MG63 (cell line): ENCODE measurements around the gene UTP3. TPM values are rescaled to one million over a fixed set of nuclear protein-coding genes. Genes with fewer than 3 reads are reported as not detected.
A peak's percentile ranks its signal among the peaks of the same experiment; 100 is the strongest.
"Not testable (repeated sequence)": the region's sequence is repeated elsewhere in the genome, so short reads cannot be mapped to it uniquely, and the experiment has no call there.

Source experiments
- DNase-seq: peaks from one replicate; pipeline ENCODE4 v3.0.0-alpha.2; 2020
- H3K27me3 ChIP-seq: fragments of 250-450 bp; sonication (Bioruptor Pico); 2 replicates; pipeline ENCODE4 v1.5.1; 2020; ENCODE audit warnings: mild to moderate bottlenecking, moderate library complexity
- H3K36me3 ChIP-seq: fragments of 250-450 bp; sonication (Bioruptor Pico); 2 replicates; pipeline ENCODE4 v1.5.1; 2020; ENCODE audit warnings: mild to moderate bottlenecking, moderate library complexity
- H3K4me3 ChIP-seq: fragments of 250-450 bp; sonication (Bioruptor Pico); 2 replicates; pipeline ENCODE4 v1.5.1; 2020; ENCODE audit warnings: mild to moderate bottlenecking, moderate library complexity
- H3K9me3 ChIP-seq: fragments of 250-450 bp; sonication (Bioruptor Pico); 2 replicates; pipeline ENCODE4 v1.5.1; 2020; ENCODE audit warnings: mild to moderate bottlenecking, moderate library complexity
- total RNA-seq: library from RNA; depleted of rRNA; stranded (reverse); fragments of >200 nt; shearing (Covaris generic); gene quantifications from 2 replicates; pipeline ENCODE4 v1.2.3, GENCODE V29; 2014; ENCODE audit warnings: low replicate concordance

UTP3 gene
- total RNA-seq, 1 experiment from 2014 or later: 3.0 TPM

DNA sequence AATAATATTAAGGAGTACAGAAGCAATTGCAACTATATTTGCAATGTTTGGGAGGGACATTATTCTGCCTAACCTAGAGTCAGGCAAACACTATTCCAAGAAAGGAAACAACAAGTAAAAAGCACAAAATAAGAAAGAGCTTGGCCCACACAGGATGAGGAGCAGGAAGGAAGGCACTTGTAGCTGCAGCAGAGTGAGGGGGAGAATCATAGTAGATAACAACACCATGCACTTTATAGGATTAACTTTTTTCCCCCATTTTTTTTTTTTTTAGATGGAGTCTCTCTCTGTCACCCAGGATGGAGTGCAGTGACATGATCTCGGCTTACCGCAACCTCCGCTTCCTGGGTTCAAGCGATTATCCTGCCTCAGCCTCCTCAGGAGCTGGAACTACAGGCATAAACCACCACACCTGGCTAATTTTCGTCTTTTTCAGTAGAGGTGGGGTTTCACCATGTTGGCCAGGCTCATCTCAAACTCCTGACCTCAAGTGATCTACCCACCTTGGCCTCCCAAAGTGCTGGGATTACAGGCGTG, 11.7 kb upstream of the UTP3 start:
- no peak for DNase-seq
- Histone ChIP-seq H3K36me3 (no peaks in the 10 kb centered on the region), H3K9me3 (no peaks in the 10 kb centered on the region), H3K27me3 (no peaks in the 10 kb centered on the region), H3K4me3 (no peak overlapping the region)

DNA sequence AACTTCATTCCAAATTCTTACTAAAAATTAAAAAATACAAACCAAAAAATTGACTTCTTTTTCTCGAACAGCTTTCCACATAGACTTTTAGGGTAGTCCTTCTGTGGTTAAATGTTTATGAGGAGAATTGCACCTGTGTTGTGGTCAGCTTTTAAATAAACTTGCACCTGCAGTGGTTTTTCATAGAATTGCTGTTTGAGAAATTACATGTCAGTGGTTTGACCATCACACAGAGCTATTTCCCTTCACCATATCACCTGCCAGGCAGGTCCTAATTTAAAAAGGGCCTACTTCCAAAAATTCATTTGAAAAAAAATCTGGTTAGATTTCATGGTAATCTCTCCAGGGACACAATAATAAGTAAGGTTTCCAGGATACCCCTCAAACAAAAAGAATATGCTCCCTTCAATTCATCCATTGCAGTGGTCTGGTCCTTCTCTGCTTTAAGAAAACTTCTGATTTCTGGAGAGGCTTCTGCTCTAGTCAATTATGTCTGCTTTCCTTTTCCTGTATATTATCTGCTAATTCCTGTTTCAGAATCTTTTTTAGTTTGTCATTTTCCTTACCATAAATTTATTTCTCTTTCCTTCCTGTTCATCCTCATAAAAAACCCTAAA, 9.8 kb upstream of the UTP3 start:
- Histone ChIP-seq H3K9me3 (no peaks in the 10 kb centered on the region), H3K36me3 (no peaks in the 10 kb centered on the region), H3K4me3 (no peak overlapping the region), H3K27me3 (no peaks in the 10 kb centered on the region)
- no peak for DNase-seq

DNA sequence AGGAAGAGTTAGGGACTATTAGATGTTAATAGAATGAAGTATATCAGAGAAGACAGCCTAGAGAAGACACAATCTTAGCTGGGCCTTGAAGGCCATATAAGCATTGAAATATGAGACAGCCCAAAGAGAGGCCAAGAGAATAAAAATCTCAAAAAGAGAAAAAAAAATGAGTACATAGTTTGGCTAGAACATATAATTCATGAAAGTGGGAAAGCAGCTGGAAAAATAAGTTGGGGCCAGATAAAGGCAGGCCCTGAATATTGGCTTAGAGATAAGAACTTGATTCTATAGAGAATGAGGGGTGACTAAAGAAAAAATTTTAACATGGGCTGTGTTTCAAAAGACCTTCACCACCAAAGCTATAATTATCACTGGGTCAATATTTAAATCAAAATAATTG, 7.4 kb upstream of the UTP3 start:
- no peak for DNase-seq
- Histone ChIP-seq H3K9me3 (no peaks in the 10 kb centered on the region), H3K36me3 (no peaks in the 10 kb centered on the region), H3K27me3 (no peaks in the 10 kb centered on the region), H3K4me3 (no peak overlapping the region)

DNA sequence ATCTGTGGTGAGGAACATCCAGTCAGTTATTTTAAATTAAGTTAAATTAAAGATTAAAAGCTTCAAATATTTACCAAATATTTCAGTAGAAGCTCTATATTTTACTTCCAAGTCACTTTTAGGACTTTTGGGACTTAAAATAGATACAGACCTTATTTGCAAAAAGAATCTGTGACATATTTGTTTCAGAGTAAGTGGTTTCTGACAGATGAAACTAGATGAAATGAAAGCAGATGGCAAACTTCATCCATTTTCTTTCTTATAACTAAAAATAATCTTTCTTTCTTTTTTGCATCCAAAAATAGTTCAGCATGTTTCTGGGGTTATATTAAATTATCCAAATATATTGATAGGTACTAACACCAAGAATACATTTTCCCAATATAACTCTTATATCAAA, 6.6 kb upstream of the UTP3 start:
- DNase-seq: no peak
- Histone ChIP-seq H3K36me3 (no peaks in the 10 kb centered on the region), H3K9me3 (no peaks in the 10 kb centered on the region), H3K27me3 (no peaks in the 10 kb centered on the region), H3K4me3 (no peak overlapping the region)

DNA sequence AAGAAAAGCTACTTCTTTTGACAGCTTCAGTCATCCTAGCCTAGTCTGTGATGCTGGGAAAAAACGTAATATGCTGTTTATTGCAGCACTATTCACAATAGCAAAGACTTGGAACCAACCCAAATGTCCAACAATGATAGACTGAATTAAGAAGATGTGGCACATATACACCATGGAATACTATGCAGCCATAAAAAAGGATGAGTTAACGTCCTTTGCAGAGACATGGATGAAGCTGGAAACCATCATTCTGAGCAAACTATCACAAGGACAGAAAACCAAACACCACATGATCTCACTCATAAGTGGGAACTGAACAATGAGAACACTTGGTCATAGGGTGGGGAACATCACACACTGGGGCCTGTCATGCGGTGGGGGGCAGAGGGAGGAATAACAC, 6.2 kb upstream of the UTP3 start:
- not testable (repeated sequence) for H3K36me3 ChIP-seq, DNase-seq, H3K9me3 ChIP-seq, H3K27me3 ChIP-seq, H3K4me3 ChIP-seq

DNA sequence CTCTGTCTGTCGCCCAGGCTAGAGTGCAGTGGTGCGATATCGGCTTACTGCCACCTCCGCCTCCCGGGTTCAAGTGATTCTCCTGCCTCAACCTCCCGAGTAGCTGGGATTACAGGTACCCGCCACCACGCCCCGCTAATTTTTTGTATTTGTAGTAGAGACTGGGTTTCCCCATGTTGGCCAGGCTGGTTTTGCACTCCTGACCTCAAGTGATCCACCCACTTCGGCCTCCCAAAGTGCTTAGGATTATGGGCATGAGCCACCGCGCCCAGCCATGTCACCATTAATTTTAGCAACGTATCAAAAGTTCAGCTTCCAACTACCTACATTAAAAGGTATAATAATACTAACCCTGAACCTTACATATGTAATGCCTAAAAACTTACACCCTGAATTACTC, 940 bp upstream of the UTP3 start:
- DNase-seq: peak; percentile 1
- H3K9me3 ChIP-seq: no peaks in the 10 kb centered on the region
- H3K36me3 ChIP-seq: peaks cover 9% of the 10 kb centered on the region
- peak overlapping the region; percentile 92 for H3K4me3 ChIP-seq
- H3K27me3 ChIP-seq: no peaks in the 10 kb centered on the region

DNA sequence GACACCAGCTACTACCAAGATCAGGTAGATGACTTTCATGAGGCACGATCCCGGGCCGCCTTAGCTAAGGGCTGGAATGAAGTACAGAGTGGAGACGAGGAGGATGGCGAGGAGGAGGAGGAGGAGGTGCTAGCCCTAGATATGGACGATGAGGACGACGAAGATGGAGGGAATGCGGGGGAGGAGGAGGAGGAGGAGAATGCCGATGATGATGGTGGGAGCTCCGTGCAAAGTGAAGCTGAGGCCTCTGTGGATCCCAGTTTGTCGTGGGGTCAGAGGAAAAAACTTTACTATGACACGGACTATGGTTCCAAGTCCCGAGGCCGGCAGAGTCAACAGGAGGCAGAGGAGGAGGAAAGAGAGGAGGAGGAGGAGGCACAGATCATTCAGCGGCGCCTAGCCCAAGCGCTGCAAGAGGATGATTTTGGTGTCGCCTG, 481 bp downstream of the UTP3 start:
- Histone ChIP-seq H3K9me3 (no peaks in the 10 kb centered on the region), H3K27me3 (no peaks in the 10 kb centered on the region), H3K4me3 (peak overlapping the region; percentile 92), H3K36me3 (peaks cover 17% of the 10 kb centered on the region)
- DNase-seq: no peak

DNA sequence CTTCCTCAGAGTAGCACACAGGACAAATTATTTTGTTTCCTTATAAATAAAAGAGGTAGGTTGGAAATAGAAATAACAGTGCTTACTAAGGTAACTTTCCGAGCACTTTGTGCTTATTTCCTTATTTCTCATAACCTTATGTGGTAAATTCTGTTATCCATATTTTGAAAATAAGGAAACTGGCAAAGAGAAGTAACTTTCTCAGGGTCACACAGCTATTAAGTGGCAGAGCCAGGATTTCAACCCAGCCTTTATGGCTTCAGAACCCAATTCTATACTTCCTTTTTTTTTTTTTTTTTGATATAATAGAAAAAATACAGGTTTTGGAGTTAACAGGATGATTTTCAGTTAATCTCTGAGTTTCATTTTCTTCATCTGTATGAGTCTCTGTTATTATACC, 3.3 kb downstream of the UTP3 start:
- DNase-seq: no peak
- Histone ChIP-seq H3K4me3 (no peak overlapping the region), H3K36me3 (peaks cover 17% of the 10 kb centered on the region), H3K27me3 (no peaks in the 10 kb centered on the region), H3K9me3 (no peaks in the 10 kb centered on the region)

DNA sequence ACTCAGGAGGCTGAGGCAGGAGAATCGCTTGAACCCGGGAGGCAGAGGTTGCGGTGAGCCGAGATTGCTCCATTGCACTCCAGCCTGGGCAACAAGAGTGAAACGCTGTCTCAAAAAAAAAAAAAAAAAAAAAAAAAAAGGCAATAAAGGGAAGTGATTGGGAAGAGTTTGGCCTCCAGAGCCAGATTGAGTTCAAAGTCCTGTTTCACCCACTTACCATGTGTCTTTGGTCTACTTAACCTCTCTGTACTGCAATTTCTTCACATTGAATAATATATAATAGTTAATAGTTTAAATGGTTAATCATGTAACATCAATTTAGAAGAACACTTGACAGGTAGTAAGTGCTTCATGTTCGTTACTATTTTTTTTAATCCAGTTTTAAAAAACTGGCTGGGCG, 6.3 kb downstream of the UTP3 start:
- not testable (repeated sequence) for H3K9me3 ChIP-seq, DNase-seq, H3K4me3 ChIP-seq, H3K27me3 ChIP-seq
- H3K36me3 ChIP-seq: peaks cover 17% of the 10 kb centered on the region

DNA sequence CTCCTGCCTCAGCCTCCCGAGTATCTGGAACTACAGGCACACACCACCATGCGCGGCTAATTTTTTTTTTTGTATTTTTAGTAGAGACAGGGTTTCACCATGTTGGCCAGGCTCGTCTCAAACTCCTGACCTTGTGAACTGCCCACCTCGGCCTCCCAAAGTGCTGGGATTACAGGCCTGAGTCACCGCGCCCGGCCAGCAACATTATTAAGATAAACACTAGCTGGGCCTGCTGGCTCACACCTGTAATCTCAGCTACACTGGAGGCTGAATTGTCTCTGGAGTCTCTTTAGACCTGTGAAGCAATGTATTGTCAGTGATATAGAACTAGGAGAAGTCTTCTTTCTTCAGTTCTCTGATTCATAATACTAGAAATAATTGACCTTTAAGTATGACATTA, 10.1 kb downstream of the UTP3 start:
- not testable (repeated sequence) for H3K36me3 ChIP-seq, H3K4me3 ChIP-seq, H3K9me3 ChIP-seq, DNase-seq, H3K27me3 ChIP-seq

DNA sequence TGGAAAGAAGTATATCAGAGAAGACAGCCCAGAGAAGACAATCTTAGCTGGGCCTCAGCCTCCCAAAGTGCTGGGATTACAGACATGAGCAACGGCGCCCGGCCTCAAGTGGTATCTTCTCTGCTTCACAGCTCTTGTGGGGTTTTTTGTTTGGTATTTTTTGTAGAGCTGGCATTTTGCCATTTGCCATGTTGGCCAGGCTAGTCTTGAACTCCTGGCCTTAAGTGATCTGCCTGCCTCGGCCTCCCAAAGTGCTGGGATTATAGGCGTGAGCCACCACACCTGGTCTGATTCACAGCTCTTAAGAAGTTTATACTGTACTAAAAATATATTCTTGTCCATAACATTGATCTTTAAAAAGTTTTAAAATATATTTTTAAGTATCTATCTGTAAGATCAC, 12.4 kb downstream of the UTP3 start:
- H3K36me3 ChIP-seq: no peaks in the 10 kb centered on the region
- H3K9me3 ChIP-seq: no peaks in the 10 kb centered on the region
- no peak overlapping the region for H3K4me3 ChIP-seq
- DNase-seq: no peak
- H3K27me3 ChIP-seq: no peaks in the 10 kb centered on the region

DNA sequence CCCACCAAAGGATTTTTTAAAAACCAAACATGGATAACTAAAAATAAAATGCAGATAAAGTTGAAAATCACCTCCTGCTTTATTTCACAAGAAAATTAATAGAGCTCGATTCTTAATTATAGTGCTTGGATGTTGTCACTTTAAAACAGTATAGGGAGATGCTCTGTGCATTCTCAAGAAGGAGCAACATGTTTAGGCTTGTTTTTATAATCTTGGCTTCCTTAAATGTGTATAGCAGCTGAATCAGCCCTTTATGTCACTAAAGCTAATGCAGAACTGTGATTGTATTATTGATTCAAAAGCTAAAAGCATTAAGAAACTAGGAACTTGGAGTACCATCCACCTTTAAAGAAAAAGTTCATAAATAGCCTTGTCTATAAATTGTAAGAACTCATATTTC, 12.9 kb downstream of the UTP3 start:
- Histone ChIP-seq H3K9me3 (no peaks in the 10 kb centered on the region), H3K36me3 (no peaks in the 10 kb centered on the region)
- no peak for DNase-seq

DNA sequence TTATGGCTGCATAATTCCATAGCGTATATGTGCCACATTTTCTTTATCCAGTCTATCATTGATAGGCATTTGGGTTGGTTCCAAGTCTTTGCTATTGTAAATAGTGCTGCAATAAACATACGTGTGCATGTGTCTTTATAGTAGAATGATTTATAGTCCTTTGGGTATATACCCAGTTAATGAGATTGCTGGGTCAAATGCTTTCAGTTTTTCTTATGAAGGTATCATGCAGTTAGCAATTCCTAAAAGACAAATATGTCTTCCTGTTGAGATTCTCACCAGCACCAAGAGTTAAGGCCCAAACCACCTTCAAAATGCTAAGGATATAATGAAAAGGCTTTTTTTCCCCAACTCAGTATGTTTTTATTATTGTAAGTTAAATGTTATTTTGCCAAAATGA, 14.3 kb downstream of the UTP3 start:
- not testable (repeated sequence) for DNase-seq, H3K36me3 ChIP-seq, H3K27me3 ChIP-seq, H3K4me3 ChIP-seq, H3K9me3 ChIP-seq

More for the DNA sequence above, 12.9 kb downstream of the UTP3 start:
- Histone ChIP-seq H3K27me3 (no peaks in the 10 kb centered on the region), H3K4me3 (no peak overlapping the region)

DNA sequence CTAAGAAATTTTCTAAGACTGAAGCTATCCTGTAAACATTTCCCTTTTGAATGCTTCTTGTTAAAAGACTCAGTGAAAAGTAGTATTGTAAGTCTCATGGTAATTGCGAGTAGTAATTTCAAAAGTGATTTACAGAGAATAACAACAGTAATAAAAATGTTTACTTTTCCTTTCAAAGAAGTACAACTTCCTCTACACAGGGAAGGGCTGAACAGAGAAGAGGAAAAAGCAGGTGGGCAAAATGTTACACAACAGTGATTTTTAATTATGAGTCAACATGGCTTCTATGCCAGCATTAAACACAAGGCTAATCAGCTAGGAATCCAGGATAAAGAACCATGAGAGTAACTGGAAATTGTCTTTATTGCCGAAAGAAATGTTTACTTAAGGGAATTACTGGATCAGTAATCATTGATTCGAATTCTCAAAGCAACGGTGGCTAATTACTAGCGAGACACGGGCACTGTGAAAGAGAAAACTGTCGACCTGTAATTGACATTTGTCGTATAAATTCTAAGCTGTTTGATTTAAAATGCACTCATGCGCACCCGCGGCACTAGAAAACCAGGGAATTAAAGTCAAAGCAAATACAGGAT, 15.4 kb downstream of the UTP3 start:
- peak overlapping the region; percentile 66 for H3K4me3 ChIP-seq
- H3K27me3 ChIP-seq: no peaks in the 10 kb centered on the region
- H3K9me3 ChIP-seq: no peaks in the 10 kb centered on the region
- no peak for DNase-seq
- no peaks in the 10 kb centered on the region for H3K36me3 ChIP-seq

DNA sequence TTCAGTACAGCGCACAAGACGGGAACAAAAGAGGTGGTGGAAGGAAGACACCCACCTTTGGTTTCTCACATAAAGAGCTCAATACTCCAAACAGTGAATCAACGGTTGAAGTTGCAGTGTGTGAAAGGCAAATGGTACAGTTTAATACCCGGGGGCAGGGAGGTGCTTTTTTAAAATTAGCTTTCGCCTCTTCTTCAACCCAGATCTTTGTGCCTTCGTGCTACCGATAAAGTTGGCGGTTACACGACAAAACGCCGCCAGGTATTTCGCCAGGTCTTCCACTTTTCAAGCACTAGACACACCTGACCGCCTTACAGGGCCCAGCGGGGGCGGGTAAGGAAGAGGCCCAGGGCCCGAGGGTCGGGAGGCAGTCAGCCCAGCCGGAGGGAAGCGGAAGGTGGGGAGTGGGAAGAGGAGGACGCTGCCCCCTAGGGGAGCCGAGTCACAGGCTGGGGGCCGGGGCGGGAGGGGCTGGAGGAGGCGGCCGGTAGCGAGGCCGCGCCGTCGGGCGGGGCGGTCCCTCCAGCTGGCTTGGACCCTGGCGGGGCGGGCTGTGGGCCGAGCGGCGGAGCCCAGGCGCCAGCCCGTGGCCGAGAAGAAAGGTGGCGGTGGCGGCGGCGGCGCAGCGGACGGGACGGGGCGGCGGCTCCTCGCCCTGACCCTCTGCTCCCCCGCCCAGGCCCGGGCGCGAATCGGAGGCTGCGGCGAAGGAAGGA, 16.0 kb downstream of the UTP3 start:
- DNase-seq: peak; percentile 80
- Histone ChIP-seq H3K4me3 (peak overlapping the region; percentile 66), H3K9me3 (no peaks in the 10 kb centered on the region), H3K36me3 (no peaks in the 10 kb centered on the region), H3K27me3 (no peaks in the 10 kb centered on the region)

DNA sequence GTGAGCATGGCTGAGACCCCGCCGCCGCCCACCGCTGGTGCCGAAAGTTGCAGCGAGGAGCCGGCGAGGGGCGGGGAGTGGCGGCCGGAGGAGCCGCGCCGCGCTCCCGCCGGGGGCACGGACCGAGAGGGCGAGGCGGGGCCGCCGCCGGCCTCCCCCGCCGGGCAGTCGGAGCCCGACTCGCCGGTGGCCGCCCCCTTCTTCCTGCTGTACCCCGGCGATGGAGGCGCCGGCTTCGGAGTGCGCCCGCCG, 16.5 kb downstream of the UTP3 start:
- Histone ChIP-seq H3K27me3 (no peaks in the 10 kb centered on the region), H3K9me3 (no peaks in the 10 kb centered on the region), H3K4me3 (peak overlapping the region; percentile 66), H3K36me3 (no peaks in the 10 kb centered on the region)
- DNase-seq: no peak

DNA sequence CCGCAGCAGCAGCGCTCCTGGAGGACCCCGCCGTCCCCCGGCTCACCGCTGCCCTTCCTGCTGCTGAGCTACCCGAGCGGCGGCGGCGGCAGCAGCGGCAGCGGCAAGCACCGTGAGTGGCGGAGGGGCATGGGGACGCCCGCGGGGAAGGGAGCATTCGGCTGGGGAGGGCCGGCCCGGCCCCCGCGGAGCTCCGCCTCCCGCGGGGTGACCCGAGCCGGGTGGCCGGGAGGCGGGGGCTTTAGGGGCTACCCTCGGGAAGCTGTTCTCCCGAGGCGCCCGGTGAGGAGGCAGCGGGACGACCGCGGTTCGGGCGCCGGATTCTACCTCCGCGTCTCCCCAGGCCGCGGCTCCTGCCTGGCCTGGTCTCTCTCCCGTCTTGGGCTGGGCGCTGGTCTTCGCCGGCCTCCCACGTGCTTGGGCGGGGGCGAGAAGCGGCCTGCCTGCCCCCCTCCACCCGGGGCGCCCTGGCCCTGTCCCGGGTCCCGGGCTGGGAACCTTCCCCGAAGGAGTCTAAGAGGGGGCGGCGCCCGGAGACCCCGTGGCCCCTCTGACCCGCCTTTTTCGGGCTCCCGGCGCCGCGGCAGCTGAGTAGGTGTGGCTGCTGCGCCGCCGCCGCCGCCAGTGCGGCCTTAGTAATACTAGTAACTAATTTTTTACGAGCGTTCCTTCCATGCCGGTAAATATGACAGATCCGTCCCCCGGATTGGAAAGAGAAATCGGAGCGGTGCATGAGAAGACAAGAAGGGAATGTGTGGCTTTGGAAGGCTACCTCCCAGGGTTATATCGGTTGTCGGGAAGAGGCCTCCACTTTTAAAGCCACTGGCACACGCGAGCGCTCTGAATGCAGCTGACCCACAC, 17.1 kb downstream of the UTP3 start:
- Histone ChIP-seq H3K4me3 (peak overlapping the region; percentile 66), H3K27me3 (no peaks in the 10 kb centered on the region), H3K36me3 (no peaks in the 10 kb centered on the region), H3K9me3 (no peaks in the 10 kb centered on the region)
- peak; percentile 77 for DNase-seq
